ENCODE measurements around the gene CPXM2.

CPXM2 gene

DNA sequence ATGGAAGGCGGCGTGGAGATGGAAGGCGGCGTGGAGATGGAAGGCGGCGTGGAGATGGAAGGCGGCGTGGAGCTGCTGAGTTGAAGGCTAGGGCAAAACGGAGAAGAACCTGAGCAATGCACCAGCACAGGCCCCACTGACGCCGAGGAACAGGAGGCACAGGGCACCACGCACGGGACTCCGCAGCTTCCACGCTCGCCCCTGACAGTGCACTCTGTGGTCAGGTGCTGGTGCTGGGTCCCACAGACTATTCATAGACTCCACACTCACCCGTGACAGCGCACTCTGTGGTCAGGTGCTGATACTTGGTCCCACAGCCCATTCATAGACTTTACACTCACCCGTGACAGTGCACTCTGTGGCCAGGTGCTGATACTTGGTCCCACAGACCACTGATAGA, 34.0 kb downstream of the CPXM2 start:
- DNase-seq (ENCODE audit: low spot score): no peak
- in situ Hi-C loops (cut with MboI; ENCODE audit: low pct_unique_long_range_greater_than_20kb, low sequenced_read_pairs, unreplicated experiment): no loop called here
- TF ChIP-seq, protein P1, sequence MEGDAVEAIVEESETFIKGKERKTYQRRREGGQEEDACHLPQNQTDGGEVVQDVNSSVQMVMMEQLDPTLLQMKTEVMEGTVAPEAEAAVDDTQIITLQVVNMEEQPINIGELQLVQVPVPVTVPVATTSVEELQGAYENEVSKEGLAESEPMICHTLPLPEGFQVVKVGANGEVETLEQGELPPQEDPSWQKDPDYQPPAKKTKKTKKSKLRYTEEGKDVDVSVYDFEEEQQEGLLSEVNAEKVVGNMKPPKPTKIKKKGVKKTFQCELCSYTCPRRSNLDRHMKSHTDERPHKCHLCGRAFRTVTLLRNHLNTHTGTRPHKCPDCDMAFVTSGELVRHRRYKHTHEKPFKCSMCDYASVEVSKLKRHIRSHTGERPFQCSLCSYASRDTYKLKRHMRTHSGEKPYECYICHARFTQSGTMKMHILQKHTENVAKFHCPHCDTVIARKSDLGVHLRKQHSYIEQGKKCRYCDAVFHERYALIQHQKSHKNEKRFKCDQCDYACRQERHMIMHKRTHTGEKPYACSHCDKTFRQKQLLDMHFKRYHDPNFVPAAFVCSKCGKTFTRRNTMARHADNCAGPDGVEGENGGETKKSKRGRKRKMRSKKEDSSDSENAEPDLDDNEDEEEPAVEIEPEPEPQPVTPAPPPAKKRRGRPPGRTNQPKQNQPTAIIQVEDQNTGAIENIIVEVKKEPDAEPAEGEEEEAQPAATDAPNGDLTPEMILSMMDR (IDR thresholded peaks at IDR 0.05; ENCODE audit: extremely low read depth, insufficient read depth, missing control alignments): no peak

DNA sequence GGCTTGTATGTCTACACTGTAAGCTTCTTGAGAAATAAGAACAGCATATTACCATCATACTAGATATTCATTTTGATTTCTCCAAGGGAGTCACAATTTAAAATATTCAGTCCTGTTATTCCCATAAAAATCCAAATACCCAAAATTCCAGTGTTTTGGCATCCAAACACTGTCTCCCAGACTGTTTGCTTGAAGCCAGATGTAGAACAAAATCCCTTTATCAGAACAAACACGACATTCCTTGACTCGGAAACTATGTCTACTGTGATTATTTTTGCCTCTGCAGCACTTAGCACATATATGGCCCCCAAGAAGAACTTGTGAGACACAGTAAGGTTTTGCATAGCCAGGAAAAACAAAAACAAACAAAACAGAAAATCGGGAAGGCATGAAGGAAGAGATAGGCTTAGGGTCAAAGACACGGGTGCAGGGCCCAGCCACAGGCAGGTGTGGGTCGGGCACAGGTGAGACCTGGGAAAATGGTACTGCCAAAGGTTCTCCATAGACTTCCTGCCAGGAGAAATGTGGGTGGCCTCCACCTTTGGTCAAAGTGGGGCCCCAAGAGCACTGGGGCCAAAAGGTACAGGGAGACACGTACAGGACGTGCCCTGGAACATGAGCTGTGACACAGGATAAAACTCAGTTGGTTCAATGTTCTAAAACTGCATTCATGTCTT, 36.5 kb downstream of the CPXM2 start:
- in situ Hi-C loops (cut with MboI; ENCODE audit: low pct_unique_long_range_greater_than_20kb, low sequenced_read_pairs, unreplicated experiment): no loop called here
- DNase-seq (ENCODE audit: low spot score): no peak
- TF ChIP-seq, protein P1 (IDR thresholded peaks at IDR 0.05; ENCODE audit: extremely low read depth, insufficient read depth, missing control alignments): no peak

DNA sequence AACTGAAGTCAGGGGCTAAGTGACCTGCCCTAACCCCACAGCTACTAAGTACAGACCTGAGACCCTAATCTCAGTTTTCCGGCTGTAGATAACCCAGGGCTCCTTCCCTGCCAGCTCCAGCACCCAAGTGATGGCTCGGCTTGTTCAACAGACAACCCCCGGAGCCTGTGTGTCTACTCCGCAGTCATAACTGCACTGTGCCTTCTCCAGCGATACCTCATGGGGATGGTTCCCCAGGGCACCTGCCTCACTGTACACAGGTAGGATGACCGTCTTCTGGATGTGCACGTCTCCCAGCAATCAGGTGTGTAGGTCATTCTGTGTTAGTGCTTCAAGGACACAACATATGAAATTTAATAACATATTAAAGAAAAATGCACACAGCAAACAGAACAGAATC, 37.1 kb downstream of the CPXM2 start:
- in situ Hi-C loops (cut with MboI; ENCODE audit: low pct_unique_long_range_greater_than_20kb, low sequenced_read_pairs, unreplicated experiment): no loop called here
- no peak for DNase-seq (ENCODE audit: low spot score)
- TF ChIP-seq, protein P1 (IDR thresholded peaks at IDR 0.05; ENCODE audit: extremely low read depth, insufficient read depth, missing control alignments): no peak

DNA sequence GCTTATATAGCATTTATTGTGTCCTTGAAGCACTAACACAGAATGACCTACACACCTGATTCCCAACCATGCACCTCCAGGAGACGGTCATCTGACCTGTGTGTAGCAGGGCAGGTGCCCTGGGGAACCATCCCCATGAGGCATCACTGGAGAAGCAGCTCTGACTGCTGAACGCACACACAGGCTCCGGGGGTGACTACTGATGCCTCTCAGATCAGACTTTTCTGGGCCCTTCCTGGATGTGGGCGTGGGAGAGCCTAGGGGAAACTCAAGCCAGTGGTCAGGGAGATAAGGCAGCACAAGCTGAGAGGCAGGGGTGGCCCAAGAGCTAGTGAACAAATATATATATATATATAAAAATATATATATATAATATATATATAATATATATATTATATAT, 37.6 kb downstream of the CPXM2 start:
- no peak for DNase-seq (ENCODE audit: low spot score)
- in situ Hi-C loops (cut with MboI; ENCODE audit: low pct_unique_long_range_greater_than_20kb, low sequenced_read_pairs, unreplicated experiment): no loop called here
- TF ChIP-seq, protein P1 (IDR thresholded peaks at IDR 0.05; ENCODE audit: extremely low read depth, insufficient read depth, missing control alignments): no peak

DNA sequence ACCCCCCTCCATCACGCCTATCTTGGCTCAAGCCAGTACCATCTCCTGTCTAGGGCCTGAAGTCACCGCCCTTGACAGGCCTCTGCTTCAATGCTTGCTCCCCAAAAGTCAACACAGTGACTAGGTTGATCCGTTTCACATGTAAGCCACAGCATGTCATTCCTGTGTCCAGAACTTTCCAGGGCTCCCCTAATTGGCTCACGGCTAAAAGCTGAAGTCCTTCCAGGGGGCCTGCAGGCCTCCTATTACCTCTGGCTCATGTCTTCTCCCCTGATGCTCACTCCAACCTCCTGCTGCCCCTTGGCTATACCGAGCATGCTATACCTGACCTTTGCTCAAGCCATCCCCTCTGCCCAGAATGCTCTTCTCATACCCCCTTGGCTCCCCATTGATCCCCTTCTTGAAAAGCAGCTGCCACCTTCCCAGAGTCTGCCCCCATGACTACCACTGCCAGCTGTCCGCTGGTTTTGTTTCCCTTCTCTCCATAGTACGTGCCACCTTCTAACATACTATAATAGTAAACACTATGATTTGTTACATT, 39.1 kb downstream of the CPXM2 start:
- DNase-seq (ENCODE audit: low spot score): no peak
- TF ChIP-seq, protein P1 (IDR thresholded peaks at IDR 0.05; ENCODE audit: extremely low read depth, insufficient read depth, missing control alignments): no peak
- in situ Hi-C loops (cut with MboI; ENCODE audit: low pct_unique_long_range_greater_than_20kb, low sequenced_read_pairs, unreplicated experiment): no loop called here

DNA sequence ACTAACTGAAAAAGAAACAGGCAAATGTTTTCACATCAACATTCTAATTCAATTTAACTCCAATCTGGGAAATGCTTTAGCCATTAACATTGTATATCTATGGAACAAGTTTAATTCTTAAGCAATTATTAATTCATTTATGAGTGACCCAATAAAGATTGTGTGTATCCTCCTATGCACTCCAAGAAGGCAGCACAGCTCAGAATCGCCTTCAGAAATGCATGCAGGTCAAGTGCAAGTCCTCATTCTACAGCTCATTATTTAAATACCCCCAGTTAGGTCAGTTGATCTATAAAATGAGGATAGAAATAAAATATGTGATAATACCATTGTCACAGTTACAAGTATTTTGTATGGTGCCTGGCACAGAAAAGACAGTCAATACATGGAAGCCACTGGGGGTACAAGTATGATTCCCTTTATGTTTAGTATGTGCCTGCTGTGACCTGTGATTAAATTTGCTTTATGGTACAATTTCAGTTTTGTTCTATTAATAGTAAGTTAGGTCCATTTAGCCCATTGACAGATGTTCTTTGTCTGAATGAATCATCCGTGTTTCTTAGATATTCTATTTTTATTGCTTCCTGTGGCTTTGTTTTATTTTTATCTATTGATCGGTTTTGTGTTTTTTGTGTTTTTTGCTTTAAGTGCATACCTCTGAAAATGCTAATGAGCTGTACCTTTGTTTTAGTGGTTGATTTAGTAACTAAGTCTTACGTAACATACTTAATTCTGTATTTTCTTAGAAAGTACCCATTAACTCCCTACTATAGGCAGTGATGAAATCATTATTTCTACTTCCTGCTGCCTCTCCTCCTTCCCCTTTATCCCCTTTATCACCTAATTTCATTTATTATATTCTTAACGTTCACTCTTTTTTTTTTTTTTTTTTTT, 42.8 kb downstream of the CPXM2 start:
- DNase-seq (ENCODE audit: low spot score): peak; percentile 59
- TF ChIP-seq, protein P1 (IDR thresholded peaks at IDR 0.05; ENCODE audit: extremely low read depth, insufficient read depth, missing control alignments): no peak
- in situ Hi-C loops (cut with MboI; ENCODE audit: low pct_unique_long_range_greater_than_20kb, low sequenced_read_pairs, unreplicated experiment): no loop called here

Data from GM13977 (cell line).